Endodermal cell (in vitro differentiated cells): Measurements from ENCODE around the gene C17orf50. TPM values are rescaled to one million over a fixed set of nuclear protein-coding genes. Genes with fewer than 3 reads are reported as not detected.
A peak's percentile ranks its signal among the peaks of the same experiment; 100 is the strongest.

Source experiments
- DNase-seq: peaks from one replicate; pipeline ENCODE4 v3.0.0-alpha.2; 2017
- H3K27ac ChIP-seq: 2 replicates; pipeline ENCODE4 v1.5.1; 2013; ENCODE audit warnings: mild to moderate bottlenecking, low read depth, low read length, moderate library complexity
- H3K27me3 ChIP-seq: 2 replicates; pipeline ENCODE4 v1.6.1; 2013; ENCODE audit warnings: mild to moderate bottlenecking, low read length, moderate library complexity; ENCODE audit not compliant: insufficient read depth, control insufficient read depth, poor library complexity, severe bottlenecking
- H3K36me3 ChIP-seq: 2 replicates; pipeline ENCODE4 v1.7.0; 2013; ENCODE audit warnings: mild to moderate bottlenecking, low read length, moderate library complexity; ENCODE audit not compliant: control insufficient read depth, insufficient read depth
- H3K4me1 ChIP-seq: one replicate; pipeline ENCODE4 v1.7.0; 2013; ENCODE audit warnings: low read length; ENCODE audit not compliant: control insufficient read depth, insufficient read depth
- H3K4me3 ChIP-seq: 2 replicates; pipeline ENCODE4 v1.5.1; 2013; ENCODE audit warnings: mild to moderate bottlenecking, low read length, moderate library complexity
- H3K9ac ChIP-seq: 2 replicates; pipeline ENCODE4 v1.6.1; 2013; ENCODE audit warnings: mild to moderate bottlenecking, low read length, moderate library complexity; ENCODE audit not compliant: poor library complexity, severe bottlenecking; ENCODE audit errors: extremely low read depth
- H3K9me3 ChIP-seq: 2 replicates; pipeline ENCODE4 v1.6.1; 2013; ENCODE audit warnings: mild to moderate bottlenecking, low read length, moderate library complexity; ENCODE audit not compliant: control insufficient read depth
- H3K27ac Mint-ChIP-seq: 2 replicates; pipeline ENCODE4 v1.8.0; 2020; ENCODE audit warnings: mixed read lengths
- H3K27me3 Mint-ChIP-seq: 2 replicates; pipeline ENCODE4 v1.8.0; 2021; ENCODE audit warnings: mild to moderate bottlenecking, mixed read lengths; ENCODE audit not compliant: insufficient read depth
- H3K36me3 Mint-ChIP-seq: 2 replicates; pipeline ENCODE4 v1.8.0; 2020; ENCODE audit warnings: low read depth, mixed read lengths
- H3K4me1 Mint-ChIP-seq: 2 replicates; pipeline ENCODE4 v1.8.0; 2020; ENCODE audit warnings: mixed read lengths
- H3K4me3 Mint-ChIP-seq: 2 replicates; pipeline ENCODE4 v1.8.0; 2020; ENCODE audit warnings: mild to moderate bottlenecking, moderate library complexity, mixed read lengths
- H3K9me3 Mint-ChIP-seq: 2 replicates; pipeline ENCODE4 v1.8.0; 2020; ENCODE audit warnings: mild to moderate bottlenecking, mixed read lengths
- CTCF ChIP-seq: fragments of 200-600 bp; sonication (generic); conservative IDR thresholded peaks from 2 replicates; pipeline ENCODE4 v1.5.0; 2021; ENCODE audit warnings: antibody characterized with exemption, mild to moderate bottlenecking
- WGBS, 2 experiments: methylation state at CpG; one replicate each; pipeline versions ENCODE4 v1.1.5 to v1.1.7; 2013; ENCODE audit warnings: missing lambda C conversion rate in 2 of 2, mixed read lengths in 1 of 2; ENCODE audit not compliant: insufficient coverage in 1 of 2, insufficient read length in 1 of 2; 5-methylcytosine and 5-hydroxymethylcytosine counted together
- total RNA-seq, 2 donors: library from RNA; stranded (reverse); fragmentation: NEBNext Ultra II Directional in 1 of 2; extraction: Animal tissue kit (Norgen Biotek cat#: 25700) in 1 of 2; gene quantifications; 2 replicates in 1 of 2; 3 replicates in 1 of 2; pipeline ENCODE4 v1.2.1, GENCODE V29; 2021

C17orf50 gene
- total RNA-seq, 2 donors from 2014 or later, result not detected

- Mint-ChIP-seq H3K27me3 (peaks cover 54% of the 10 kb centered on the region), H3K27ac (no peak overlapping the region), H3K4me1 (peaks cover 4% of the 10 kb centered on the region), H3K36me3 (no peaks in the 10 kb centered on the region), H3K9me3 (no peaks in the 10 kb centered on the region), H3K4me3 (no peak overlapping the region)
- H3K9me3 ChIP-seq, result no peaks in the 10 kb centered on the region
- 0 to 51% methylated on average over 3 to 12 of the region's 12 CpGs for WGBS, 2 experiments
- no peaks in the 10 kb centered on the region for H3K36me3 ChIP-seq
- peak; percentile 91 for TF ChIP-seq CTCF
- H3K9ac ChIP-seq, result no peak overlapping the region
- H3K27me3 ChIP-seq, result peaks cover 36% of the 10 kb centered on the region
- no peak overlapping the region for H3K27ac ChIP-seq
- no peaks in the 10 kb centered on the region for H3K4me1 ChIP-seq
- peak; percentile 96 for DNase-seq
- no peak overlapping the region for H3K4me3 ChIP-seq
Measured at GRCh38 chr17:35747540-35748017, 13.1 kb upstream of the C17orf50 start.

GRCh38 chr17:35748341-35748841 is 12.3 kb upstream of the C17orf50 start:
- no peak for TF ChIP-seq CTCF
- whole genome bisulfite sequencing, 2 experiments, result 89% methylated on average over 4 of the region's 4 CpGs; no CpG with 5 or more reads in 1 of the 2 experiments
- peaks cover 28% of the 10 kb centered on the region for H3K27me3 ChIP-seq
- no peaks in the 10 kb centered on the region for H3K9me3 Mint-ChIP-seq
- no peaks in the 10 kb centered on the region for H3K36me3 Mint-ChIP-seq
- DNase-seq, result no peak
- peaks cover 4% of the 10 kb centered on the region for H3K4me1 Mint-ChIP-seq
- H3K27ac Mint-ChIP-seq, result no peak overlapping the region
- no peaks in the 10 kb centered on the region for H3K36me3 ChIP-seq
- H3K4me3 Mint-ChIP-seq, result no peak overlapping the region
- H3K27me3 Mint-ChIP-seq, result peaks cover 47% of the 10 kb centered on the region
- no peak overlapping the region for H3K9ac ChIP-seq
- no peaks in the 10 kb centered on the region for H3K9me3 ChIP-seq
- no peaks in the 10 kb centered on the region for H3K4me1 ChIP-seq
- no peak overlapping the region for H3K4me3 ChIP-seq
- no peak overlapping the region for H3K27ac ChIP-seq

- no peak for TF ChIP-seq CTCF
- Histone ChIP-seq H3K36me3 (no peaks in the 10 kb centered on the region), H3K27ac (no peak overlapping the region), H3K9ac (no peak overlapping the region), H3K4me1 (no peaks in the 10 kb centered on the region), H3K9me3 (no peaks in the 10 kb centered on the region), H3K27me3 (peaks cover 24% of the 10 kb centered on the region), H3K4me3 (no peak overlapping the region)
- DNase-seq, result no peak
- Mint-ChIP-seq H3K9me3 (no peaks in the 10 kb centered on the region), H3K4me1 (peaks cover 4% of the 10 kb centered on the region), H3K27me3 (peaks cover 43% of the 10 kb centered on the region), H3K4me3 (no peak overlapping the region), H3K27ac (no peak overlapping the region), H3K36me3 (no peaks in the 10 kb centered on the region)
- 96 to 100% methylated on average over 2 to 6 of the region's 6 CpGs for WGBS, 2 experiments
Measured at GRCh38 chr17:35748979-35749378, 11.7 kb upstream of the C17orf50 start.
